GM21723 (cell line): ENCODE measurements around the gene FAM227B.
"Not testable (repeated sequence)": the region's sequence is repeated elsewhere in the genome, so short reads cannot be mapped to it uniquely, and the experiment has no call there.

ENCODE experiments used
- ATAC-seq: cut with Tn5 transposase; IDR thresholded peaks from one replicate; pipeline ENCODE4 v1.9.1; 2021; ENCODE audit warnings: mild to moderate bottlenecking, moderate library complexity; ENCODE audit not compliant: unreplicated experiment

Gene FAM227B

GRCh38 chr15:49620658-49621368 lies at the start of gene FAM227B, which contains the start of gene DTWD1:
TSS of gene FAM227B (minus strand) at chr15:49620818. CDS start at chr15:49615171, 5,647 bp downstream.
TSS of gene DTWD1 (plus strand) at chr15:49621048. CDS start at chr15:49625168, 4,120 bp downstream.
- peak; percentile 98 for ATAC-seq

- ATAC-seq: no peak
Observed at GRCh38 chr15:49669288-49669687, 48.7 kb upstream of the FAM227B start.

- ATAC-seq: not testable (repeated sequence)
Observed at GRCh38 chr15:49666486-49666885, 45.9 kb upstream of the FAM227B start.

- no peak for ATAC-seq
Observed at GRCh38 chr15:49664716-49665115, 44.1 kb upstream of the FAM227B start.

- no peak for ATAC-seq
Observed at GRCh38 chr15:49656734-49657133, 36.1 kb upstream of the FAM227B start.

- no peak for ATAC-seq
Observed at GRCh38 chr15:49652922-49653321, 32.3 kb upstream of the FAM227B start.

GRCh38 chr15:49650676-49651075 lies 30.1 kb upstream of the FAM227B start:
- ATAC-seq: no peak

GRCh38 chr15:49649987-49650386 lies 29.4 kb upstream of the FAM227B start:
- no peak for ATAC-seq

GRCh38 chr15:49646891-49647290 lies 26.3 kb upstream of the FAM227B start:
- ATAC-seq: no peak

GRCh38 chr15:49645941-49646340 lies 25.3 kb upstream of the FAM227B start:
- ATAC-seq: no peak

- no peak for ATAC-seq
Observed at GRCh38 chr15:49645277-49645676, 24.7 kb upstream of the FAM227B start.

- no peak for ATAC-seq
Observed at GRCh38 chr15:49644364-49644794, 23.8 kb upstream of the FAM227B start.

GRCh38 chr15:49637857-49638256 lies 17.2 kb upstream of the FAM227B start:
- ATAC-seq: no peak

- no peak for ATAC-seq
Observed at GRCh38 chr15:49628379-49628778, 7.8 kb upstream of the FAM227B start.

GRCh38 chr15:49627407-49627877 lies 6.8 kb upstream of the FAM227B start:
- ATAC-seq: no peak

- no peak for ATAC-seq
Observed at GRCh38 chr15:49625460-49626036, 4.9 kb upstream of the FAM227B start.

GRCh38 chr15:49624056-49624455 lies 3.4 kb upstream of the FAM227B start:
- no peak for ATAC-seq

- no peak for ATAC-seq
Observed at GRCh38 chr15:49622561-49622960, 1.9 kb upstream of the FAM227B start.

GRCh38 chr15:49621887-49622286 lies 1.3 kb upstream of the FAM227B start:
- ATAC-seq: no peak

GRCh38 chr15:49621401-49621811 lies 788 bp upstream of the FAM227B start:
- ATAC-seq: no peak

- no peak for ATAC-seq
Observed at GRCh38 chr15:49620199-49620598, 419 bp downstream of the FAM227B start.

GRCh38 chr15:49619226-49619625 lies 1.4 kb downstream of the FAM227B start:
- ATAC-seq: no peak
